GM20431 (cell line): ENCODE measurements around the gene SRBD1.

Source experiments
- in situ Hi-C: fragments of 300-500 bp; cut with MseI, MboI; formaldehyde crosslinking; loops from one replicate; pipeline ENCODE4 v1.15.0; 2020; ENCODE audit warnings: low sequenced_read_pairs; ENCODE audit not compliant: unreplicated experiment

Gene SRBD1

DNA sequence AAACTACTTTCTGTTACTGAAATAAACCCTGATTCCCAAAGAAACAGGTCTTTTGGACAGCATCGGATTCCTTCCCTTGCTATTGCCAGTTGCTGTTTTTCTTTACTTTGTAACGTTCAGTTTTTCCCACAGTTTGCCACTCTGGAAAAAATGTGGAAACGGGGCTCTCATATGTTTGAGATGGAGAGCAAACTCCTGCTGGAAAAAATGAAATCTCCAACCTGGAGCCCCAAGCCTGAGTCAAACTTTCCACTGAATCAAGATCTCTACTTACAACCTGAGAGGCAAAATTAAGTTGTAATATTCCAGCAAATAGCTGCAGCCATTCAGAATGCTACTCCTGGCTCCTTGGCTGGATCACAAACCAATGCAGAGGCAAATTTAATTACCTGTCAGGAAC is 270.7 kb downstream of the SRBD1 start:
- in situ Hi-C loops, result no loop called here

- in situ Hi-C loops, result no loop called here
Measured at GRCh38 chr2:45339253-45339652, 271.8 kb downstream of the SRBD1 start.
